T-cell (primary cell): ENCODE measurements around the gene HSP90AA1. TPM values are rescaled to one million over a fixed set of nuclear protein-coding genes. Genes with fewer than 3 reads are reported as not detected.
A peak's percentile ranks its signal among the peaks of the same experiment; 100 is the strongest.
"Not testable (repeated sequence)": the region's sequence is repeated elsewhere in the genome, so short reads cannot be mapped to it uniquely, and the experiment has no call there.

Source experiments
- ATAC-seq, 4 experiments: fragments of 200-7000 bp in 3 of 4; fragments of 150-1000 bp in 1 of 4; cut with Tn5 transposase; replicated peaks in 1 of 4; 1 replicate in 3 of 4; 2 replicates in 1 of 4; pipeline ENCODE4 v1.10.0; 2021; ENCODE audit warnings: moderate library complexity in 3 of 4, mild to moderate bottlenecking in 2 of 4, moderate number of reproducible peaks in 1 of 4
- CTCF ChIA-PET, 2 donors: fragments of 300-600 bp; sonication (Branson Sonifier 250); formaldehyde crosslinking; loops; one replicate each; lab custom pipeline; 2022; ENCODE audit warnings: antibody characterized with exemption in 2 of 2; lab: Charles Lee
- POLR2A ChIA-PET, 2 donors: fragments of 300-600 bp; sonication (Branson Sonifier 250); formaldehyde crosslinking; loops; one replicate each; lab custom pipeline; 2022; ENCODE audit warnings: antibody characterized with exemption in 2 of 2; lab: Charles Lee
- DNase-seq, 35 experiments: peaks; one replicate each; pipeline versions ENCODE4 v3.0.0 to v3.0.0-alpha.2; 2013 to 2023
- H3K27ac ChIP-seq: one replicate; pipeline ENCODE4 v1.5.1; 2013; ENCODE audit warnings: low read length
- H3K27me3 ChIP-seq, 2 experiments: replicated peaks in 1 of 2; 1 replicate in 1 of 2; 2 replicates in 1 of 2; pipeline versions ENCODE4 v1.6.1 to v1.7.0; 2013; ENCODE audit warnings: low read length in 1 of 2, mixed read lengths in 1 of 2; ENCODE audit not compliant: control insufficient read depth in 2 of 2, insufficient read depth in 2 of 2; ENCODE audit errors: extremely low read depth in 1 of 2
- H3K36me3 ChIP-seq, 2 donors: 1 replicate in 1 of 2; 2 replicates in 1 of 2; pipeline versions ENCODE4 v1.6.1 to v1.7.0; 2013; ENCODE audit warnings: low read length in 1 of 2; ENCODE audit not compliant: control insufficient read depth in 2 of 2, insufficient read depth in 1 of 2; ENCODE audit errors: extremely low read depth in 1 of 2
- H3K4me1 ChIP-seq, 2 experiments: 1 replicate in 1 of 2; 2 replicates in 1 of 2; pipeline versions ENCODE4 v1.6.1 to v1.7.0; 2013; ENCODE audit warnings: low read length in 2 of 2, mixed read lengths in 1 of 2; ENCODE audit not compliant: insufficient read depth in 2 of 2, control insufficient read depth in 1 of 2; ENCODE audit errors: extremely low read depth in 1 of 2
- H3K4me3 ChIP-seq, 2 donors: 1 replicate in 1 of 2; 2 replicates in 1 of 2; pipeline versions ENCODE4 v1.5.1 to v1.7.0; 2013; ENCODE audit warnings: mild to moderate bottlenecking in 2 of 2, low read length in 1 of 2, moderate library complexity in 1 of 2; ENCODE audit not compliant: control insufficient read depth in 1 of 2; ENCODE audit errors: extremely low read depth in 1 of 2
- H3K9me3 ChIP-seq: 2 replicates; pipeline ENCODE4 v1.7.0; 2013
- H3K27ac Mint-ChIP-seq, 2 donors: one replicate each; pipeline ENCODE4 v1.8.0; 2020 to 2021; ENCODE audit warnings: mild to moderate bottlenecking in 2 of 2, mixed read lengths in 2 of 2
- H3K27me3 Mint-ChIP-seq, 2 donors: one replicate each; pipeline ENCODE4 v1.8.0; 2021 to 2022; ENCODE audit warnings: mixed read lengths in 2 of 2
- H3K36me3 Mint-ChIP-seq: one replicate; pipeline ENCODE4 v1.8.0; 2021; ENCODE audit warnings: mixed read lengths
- H3K4me1 Mint-ChIP-seq, 3 donors: one replicate each; pipeline ENCODE4 v1.8.0; 2020 to 2022; ENCODE audit warnings: mixed read lengths in 3 of 3, mild to moderate bottlenecking in 1 of 3
- H3K4me3 Mint-ChIP-seq, 3 donors: one replicate each; pipeline ENCODE4 v1.8.0; 2020 to 2022; ENCODE audit warnings: mild to moderate bottlenecking in 3 of 3, mixed read lengths in 3 of 3, moderate library complexity in 3 of 3
- H3K9me3 Mint-ChIP-seq, 3 donors: one replicate each; pipeline ENCODE4 v1.8.0; 2020 to 2022; ENCODE audit warnings: mixed read lengths in 3 of 3
- WGBS: methylation state at CpG from one replicate; pipeline ENCODE4 v1.1.5; 2013; ENCODE audit warnings: missing lambda C conversion rate; ENCODE audit not compliant: insufficient coverage; 5-methylcytosine and 5-hydroxymethylcytosine counted together
- total RNA-seq, 35 experiments: library from RNA in 6 of 35; stranded (reverse) in 6 of 35; fragments of 120-200 nt in 1 of 35; gene quantifications; one replicate each; pipeline versions ENCODE4 v1.2.1 to v1.2.4 and lab custom pipeline; 2013 to 2026

Gene HSP90AA1
- total RNA-seq, 5 donors from 2014 or later (not counting 1 experiment from before 2014, with no cell fraction given) = 230 to 471 (median 263) TPM

DNA sequence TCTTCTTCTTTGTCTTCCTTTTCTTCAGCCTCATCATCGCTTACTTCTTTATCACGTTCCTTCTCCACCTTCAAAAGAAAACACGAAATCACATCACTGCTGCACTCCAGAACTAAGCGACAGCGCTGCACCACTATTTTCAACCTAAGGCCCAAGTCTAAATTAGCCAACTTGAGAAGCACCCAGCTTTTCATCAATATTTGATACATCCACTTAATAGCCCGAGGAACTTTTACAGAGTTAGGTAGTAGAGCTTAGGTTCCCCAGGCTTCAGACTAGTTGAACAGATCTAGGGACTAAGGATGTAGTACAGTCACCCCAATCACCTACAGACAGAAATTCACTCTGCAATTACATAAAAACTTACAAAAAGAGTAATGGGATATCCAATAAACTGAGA lies 1.9 kb downstream of the HSP90AA1 start:
- no peak overlapping the region for H3K4me3 ChIP-seq
- H3K9me3 ChIP-seq = no peaks in the 10 kb centered on the region
- WGBS = 54% methylated on average over 5 of the region's 6 CpGs
- H3K4me3 Mint-ChIP-seq = peak overlapping the region; percentile 85 to 97 (median 94)
- H3K9me3 Mint-ChIP-seq = no peaks in the 10 kb centered on the region
- ATAC-seq (no peak), DNase-seq (no peak)
- ChIA-PET POLR2A (no interaction called here), CTCF (interaction anchor here in 1 of 2 donors (0.6 kb wide), 1 partner anchor 60 kb away, joined by 4 read pairs; no protein-coding TSS in a partner anchor)
- H3K4me1 Mint-ChIP-seq = peaks cover 70 to 79% (median 75%) of the 10 kb centered on the region in 3 donors
- peaks cover 10 to 59% of the 10 kb centered on the region in 2 donors for H3K36me3 ChIP-seq
- no peaks in the 10 kb centered on the region for H3K27me3 ChIP-seq
- H3K36me3 Mint-ChIP-seq = peaks cover 61% of the 10 kb centered on the region
- H3K27ac Mint-ChIP-seq = peak overlapping the region; percentile 96 to 97
- peaks cover 26 to 47% of the 10 kb centered on the region in 2 experiments for H3K4me1 ChIP-seq
- no peaks in the 10 kb centered on the region for H3K27me3 Mint-ChIP-seq
- H3K27ac ChIP-seq = peak overlapping the region; percentile 86

DNA sequence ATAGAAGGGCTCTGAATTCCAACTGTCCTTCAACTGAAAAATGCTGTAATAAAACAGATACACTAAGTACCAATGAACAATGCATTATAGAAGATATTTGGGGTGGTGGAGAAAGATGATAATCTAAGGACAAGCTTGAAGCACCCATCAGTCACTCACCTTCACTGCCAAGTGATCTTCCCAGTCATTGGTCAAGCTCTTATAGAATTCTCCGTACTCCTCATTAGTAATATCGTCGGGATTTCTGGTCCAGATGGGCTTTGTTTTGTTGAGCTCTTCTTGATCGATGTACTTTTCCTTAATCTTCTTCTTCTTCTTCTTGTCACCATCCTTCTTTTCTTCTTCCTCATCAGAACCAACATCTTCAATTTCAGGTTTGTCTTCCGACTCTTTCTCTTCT lies 2.3 kb downstream of the HSP90AA1 start:
- H3K27ac ChIP-seq = peak overlapping the region; percentile 86
- H3K27me3 Mint-ChIP-seq, H3K4me3 ChIP-seq, H3K9me3 ChIP-seq, H3K9me3 Mint-ChIP-seq, DNase-seq, POLR2A ChIA-PET, H3K27me3 ChIP-seq, ATAC-seq: not testable (repeated sequence)
- peaks cover 67 to 75% (median 71%) of the 10 kb centered on the region in 3 donors for H3K4me1 Mint-ChIP-seq
- peaks cover 65% of the 10 kb centered on the region for H3K36me3 Mint-ChIP-seq
- WGBS = 56% methylated on average over 5 of the region's 5 CpGs
- CTCF ChIA-PET = interaction anchor here (0.5 to 0.6 kb wide), 2 partner anchors 150 to 1822 kb away, joined by 3 read pairs; no protein-coding TSS in a partner anchor
- peak overlapping the region; percentile 96 to 97 for H3K27ac Mint-ChIP-seq
- H3K4me1 ChIP-seq = peaks cover 26 to 47% of the 10 kb centered on the region in 2 experiments
- peak overlapping the region; percentile 85 to 97 (median 94) for H3K4me3 Mint-ChIP-seq
- H3K36me3 ChIP-seq = peaks cover 10 to 63% of the 10 kb centered on the region in 2 donors

DNA sequence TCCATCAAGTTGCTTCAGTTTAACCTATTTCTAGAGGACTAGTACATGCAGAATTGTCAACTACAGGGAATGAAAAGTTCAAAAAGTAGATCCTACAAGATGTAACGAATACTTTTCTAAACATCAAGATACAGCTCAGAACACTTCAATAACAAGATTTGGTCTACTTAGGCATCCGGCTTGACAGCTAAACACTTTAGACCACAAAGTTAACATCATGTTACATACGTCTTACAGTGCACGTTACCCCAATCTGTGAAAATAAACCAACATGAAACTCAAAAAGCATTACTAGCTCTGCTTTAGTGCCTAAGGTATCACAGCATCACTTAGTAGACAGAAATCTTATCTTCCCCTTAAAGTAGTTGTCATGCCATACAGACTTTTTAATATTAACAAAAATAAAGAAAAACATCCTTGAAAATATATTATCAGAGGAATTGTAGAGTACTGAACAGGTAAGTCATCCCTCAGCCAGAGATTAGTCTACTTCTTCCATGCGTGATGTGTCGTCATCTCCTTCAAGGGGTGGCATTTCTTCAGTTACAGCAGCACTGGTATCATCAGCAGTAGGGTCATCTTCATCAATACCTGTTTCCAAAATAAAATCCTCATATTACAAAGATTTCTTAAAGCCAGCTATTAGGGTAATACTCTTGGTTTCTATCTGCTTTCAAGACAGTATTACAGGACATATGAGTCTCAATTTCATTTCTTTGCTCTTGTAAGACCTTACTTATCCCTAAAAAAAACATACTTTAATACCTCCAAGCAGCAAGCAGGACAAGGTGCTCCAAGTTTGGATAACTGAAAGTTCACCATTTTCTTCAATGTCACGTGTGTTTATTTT lies 5.4 kb downstream of the HSP90AA1 start:
- POLR2A ChIA-PET = interaction anchor here in 1 of 2 donors (0.6 to 1.0 kb wide), 2 partner anchors 57 to 321 kb away, joined by 3 to 4 read pairs; no protein-coding TSS in a partner anchor
- Mint-ChIP-seq H3K27ac (peak overlapping the region in 1 of 2 donors; percentile 34), H3K27me3 (no peaks in the 10 kb centered on the region), H3K9me3 (no peaks in the 10 kb centered on the region), H3K4me3 (no peak overlapping the region), H3K4me1 (peaks cover 54 to 59% (median 58%) of the 10 kb centered on the region in 3 donors), H3K36me3 (peaks cover 74% of the 10 kb centered on the region)
- CTCF ChIA-PET = no interaction called here
- H3K4me3 ChIP-seq = no peak overlapping the region
- H3K36me3 ChIP-seq = peaks cover 10 to 72% of the 10 kb centered on the region in 2 donors
- 80% methylated on average over 3 of the region's 7 CpGs for WGBS
- no peak overlapping the region for H3K27ac ChIP-seq
- no peaks in the 10 kb centered on the region for H3K27me3 ChIP-seq
- ATAC-seq = no peak
- peaks cover 24 to 27% of the 10 kb centered on the region in 2 experiments for H3K4me1 ChIP-seq
- no peaks in the 10 kb centered on the region for H3K9me3 ChIP-seq
- no peak for DNase-seq

DNA sequence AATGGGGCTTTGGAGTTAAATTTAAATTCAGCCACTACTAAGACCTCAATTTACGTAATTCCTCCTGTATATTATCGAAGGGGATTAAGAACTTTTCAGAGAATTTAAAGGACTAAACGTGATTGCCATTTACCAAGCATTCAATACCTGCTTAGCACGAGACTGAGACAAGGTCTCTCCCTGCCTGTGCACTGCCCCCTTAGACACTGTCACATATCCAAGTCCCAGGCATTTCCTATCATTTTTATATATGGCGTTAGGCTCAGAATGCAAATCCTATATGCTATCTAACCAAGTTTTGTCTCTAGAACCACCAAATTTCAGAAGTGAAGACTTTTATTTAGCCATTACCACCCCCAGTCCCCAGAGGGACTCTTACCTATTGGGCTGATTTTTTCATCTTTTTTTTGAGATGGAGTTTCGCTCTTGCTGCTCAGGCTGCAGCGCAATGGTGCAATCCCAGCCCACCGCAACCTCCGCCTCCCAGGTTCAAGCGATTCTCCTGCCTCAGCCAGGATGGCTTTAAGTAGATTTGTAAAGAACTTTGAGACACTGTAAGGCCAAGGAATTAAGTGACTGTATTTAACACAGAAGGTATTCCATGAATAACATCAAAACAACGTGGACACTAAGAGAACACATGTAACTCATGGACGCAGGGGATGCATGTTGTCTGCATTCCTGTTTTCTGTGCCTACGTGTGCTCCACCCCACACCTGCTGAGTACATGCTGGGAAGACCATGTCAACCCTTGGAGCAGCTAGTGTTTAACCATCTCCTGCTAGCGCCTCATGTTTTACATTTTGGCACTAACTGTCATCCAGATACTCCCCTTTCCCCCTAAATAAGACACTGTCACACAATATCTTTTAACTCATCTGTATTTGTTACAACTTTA lies 6.4 kb downstream of the HSP90AA1 start:
- no peak overlapping the region for H3K27ac ChIP-seq
- ChIA-PET POLR2A (interaction anchor here in 1 of 2 donors (0.6 to 1.0 kb wide), 2 partner anchors 58 to 320 kb away, joined by 3 to 4 read pairs; no protein-coding TSS in a partner anchor), CTCF (no interaction called here)
- peaks cover 45 to 50% (median 49%) of the 10 kb centered on the region in 3 donors for H3K4me1 Mint-ChIP-seq
- peaks cover 65% of the 10 kb centered on the region for H3K36me3 Mint-ChIP-seq
- peaks cover 19% of the 10 kb centered on the region in 2 experiments for H3K4me1 ChIP-seq
- no peaks in the 10 kb centered on the region for H3K27me3 Mint-ChIP-seq
- peak overlapping the region in 1 of 2 donors; percentile 52 for H3K27ac Mint-ChIP-seq
- ATAC-seq = no peak
- H3K4me3 ChIP-seq = no peak overlapping the region
- H3K27me3 ChIP-seq = no peaks in the 10 kb centered on the region
- WGBS = 72% methylated on average over 11 of the region's 14 CpGs
- H3K4me3 Mint-ChIP-seq = no peak overlapping the region
- no peaks in the 10 kb centered on the region for H3K9me3 Mint-ChIP-seq
- peaks cover 10 to 68% of the 10 kb centered on the region in 2 donors for H3K36me3 ChIP-seq
- no peaks in the 10 kb centered on the region for H3K9me3 ChIP-seq
- DNase-seq = no peak

DNA sequence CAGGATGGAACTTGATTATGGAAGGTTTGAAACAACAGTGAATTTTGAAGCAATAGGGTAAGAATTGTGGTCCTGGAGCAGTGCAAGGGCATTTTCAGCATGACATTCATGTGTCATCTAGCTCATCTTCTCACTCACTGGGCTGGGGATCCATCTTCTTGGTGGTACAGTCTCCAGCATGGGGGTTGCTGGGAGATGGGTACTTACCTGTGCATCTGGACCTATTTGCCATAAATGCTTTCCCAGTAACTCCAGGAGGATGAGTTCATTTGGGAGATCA lies 7.2 kb downstream of the HSP90AA1 start:
- CTCF ChIA-PET = no interaction called here

More for the DNA sequence above, 7.2 kb downstream of the HSP90AA1 start:
- DNase-seq (no peak), ATAC-seq (no peak)
- Mint-ChIP-seq H3K27me3 (no peaks in the 10 kb centered on the region), H3K9me3 (no peaks in the 10 kb centered on the region), H3K4me1 (peaks cover 37 to 42% (median 41%) of the 10 kb centered on the region in 3 donors), H3K4me3 (no peak overlapping the region), H3K27ac (peak overlapping the region in 1 of 2 donors; percentile 53), H3K36me3 (peaks cover 57% of the 10 kb centered on the region)
- peaks cover 5 to 60% of the 10 kb centered on the region in 2 donors for H3K36me3 ChIP-seq
- no peak overlapping the region for H3K27ac ChIP-seq
- H3K9me3 ChIP-seq = no peaks in the 10 kb centered on the region
- no peaks in the 10 kb centered on the region for H3K27me3 ChIP-seq
- no peak overlapping the region for H3K4me3 ChIP-seq
- POLR2A ChIA-PET = no interaction called here
- peaks cover 11 to 13% of the 10 kb centered on the region in 2 experiments for H3K4me1 ChIP-seq
